GM18499 (cell line): Measurements from ENCODE around the gene FLT3.
"Not testable (repeated sequence)": the region's sequence is repeated elsewhere in the genome, so short reads cannot be mapped to it uniquely, and the experiment has no call there.

ENCODE experiments used
- ATAC-seq: cut with Tn5 transposase; IDR thresholded peaks from one replicate; pipeline ENCODE4 v1.9.1; 2021; ENCODE audit warnings: moderate number of reproducible peaks; ENCODE audit not compliant: insufficient read depth, unreplicated experiment

FLT3 gene

GRCh38 chr13:27964741-27965323 is 135.5 kb downstream of the FLT3 start:
- ATAC-seq = no peak

- ATAC-seq = not testable (repeated sequence)
These were observed 136.2 kb downstream of the FLT3 start for GRCh38 chr13:27964206-27964605.

GRCh38 chr13:27963491-27963890 is 136.9 kb downstream of the FLT3 start:
- ATAC-seq = no peak

- ATAC-seq = no peak
These were observed 137.4 kb downstream of the FLT3 start for GRCh38 chr13:27962982-27963381.

GRCh38 chr13:27962128-27962841 is 138.1 kb downstream of the FLT3 start:
- ATAC-seq = no peak

- ATAC-seq = no peak
These were observed 138.9 kb downstream of the FLT3 start for GRCh38 chr13:27961227-27962085.

GRCh38 chr13:27960362-27961226 is 139.8 kb downstream of the FLT3 start:
- no peak for ATAC-seq

GRCh38 chr13:27959976-27960361 is 140.4 kb downstream of the FLT3 start:
- ATAC-seq = no peak

GRCh38 chr13:27956576-27957300 is 143.6 kb downstream of the FLT3 start:
- ATAC-seq = no peak

GRCh38 chr13:27955014-27955591 is 145.3 kb downstream of the FLT3 start:
- ATAC-seq = no peak

- no peak for ATAC-seq
These were observed 145.9 kb downstream of the FLT3 start for GRCh38 chr13:27954406-27954851.

GRCh38 chr13:27953676-27954405 is 146.5 kb downstream of the FLT3 start:
- no peak for ATAC-seq
